ENCODE data around the gene MPV17L2. TPM values are rescaled to one million over a fixed set of nuclear protein-coding genes. Genes with fewer than 3 reads are reported as not detected.

Gene MPV17L2
- polyA plus RNA-seq, 4 donors, result 6.0 to 25.9 (median 17.2) TPM

GRCh38 chr19:18150776-18151624 lies 42.0 kb upstream of the MPV17L2 start:
- FAIRE-seq, result no peak
- WGBS, 3 donors, result 87 to 90% (median 89%) methylated on average over 18 of the region's 18 CpGs
- H3K4me3 ChIP-seq (ENCODE audit: low read depth in 1 of 3, low read length in 3 of 3), result no peak overlapping the region

GRCh38 chr19:18152442-18152816 lies 40.6 kb upstream of the MPV17L2 start:
- peak; percentile 97 to 98 for DNase-seq
- H3K36me3 ChIP-seq (ENCODE audit: control insufficient read depth in 3 of 3, insufficient read depth in 2 of 3, low read depth in 1 of 3, low read length in 3 of 3), result peaks cover 3 to 63% (median 5%) of the 10 kb centered on the region in 3 donors
- H3K9me3 ChIP-seq (ENCODE audit: control insufficient read depth in 2 of 2, insufficient read depth in 1 of 2, low read depth in 1 of 2, low read length in 1 of 2), result no peaks in the 10 kb centered on the region
- H3K27me3 ChIP-seq (ENCODE audit: control insufficient read depth in 3 of 3, insufficient read depth in 3 of 3, low read length in 3 of 3), result no peaks in the 10 kb centered on the region
- H3K4me1 ChIP-seq (ENCODE audit: control insufficient read depth in 3 of 3, insufficient read depth in 2 of 3, low read depth in 1 of 3, low read length in 2 of 3), result peaks cover 0 to 38% (median 11%) of the 10 kb centered on the region in 3 donors
- H3K27ac ChIP-seq (ENCODE audit: low read depth in 1 of 3, low read length in 2 of 3), result peak overlapping the region; percentile 85 to 97 (median 87)
- H3K4me3 ChIP-seq (ENCODE audit: low read depth in 1 of 3, low read length in 3 of 3), result peak overlapping the region; percentile 51 to 64 (median 60)
- FAIRE-seq, result no peak
- 0% methylated on average over 22 of the region's 22 CpGs for WGBS, 3 donors

More at GRCh38 chr19:18150776-18151624, 42.0 kb upstream of the MPV17L2 start:
- Histone ChIP-seq H3K4me1 (ENCODE audit: control insufficient read depth in 3 of 3, insufficient read depth in 2 of 3, low read depth in 1 of 3, low read length in 2 of 3) (peaks cover 0 to 23% (median 3%) of the 10 kb centered on the region in 3 donors), H3K36me3 (ENCODE audit: control insufficient read depth in 3 of 3, insufficient read depth in 2 of 3, low read depth in 1 of 3, low read length in 3 of 3) (peaks cover 8 to 62% (median 11%) of the 10 kb centered on the region in 3 donors), H3K9me3 (ENCODE audit: control insufficient read depth in 2 of 2, insufficient read depth in 1 of 2, low read depth in 1 of 2, low read length in 1 of 2) (no peaks in the 10 kb centered on the region), H3K27me3 (ENCODE audit: control insufficient read depth in 3 of 3, insufficient read depth in 3 of 3, low read length in 3 of 3) (no peaks in the 10 kb centered on the region), H3K27ac (ENCODE audit: low read depth in 1 of 3, low read length in 2 of 3) (no peak overlapping the region)
- DNase-seq, result no peak

DNA sequence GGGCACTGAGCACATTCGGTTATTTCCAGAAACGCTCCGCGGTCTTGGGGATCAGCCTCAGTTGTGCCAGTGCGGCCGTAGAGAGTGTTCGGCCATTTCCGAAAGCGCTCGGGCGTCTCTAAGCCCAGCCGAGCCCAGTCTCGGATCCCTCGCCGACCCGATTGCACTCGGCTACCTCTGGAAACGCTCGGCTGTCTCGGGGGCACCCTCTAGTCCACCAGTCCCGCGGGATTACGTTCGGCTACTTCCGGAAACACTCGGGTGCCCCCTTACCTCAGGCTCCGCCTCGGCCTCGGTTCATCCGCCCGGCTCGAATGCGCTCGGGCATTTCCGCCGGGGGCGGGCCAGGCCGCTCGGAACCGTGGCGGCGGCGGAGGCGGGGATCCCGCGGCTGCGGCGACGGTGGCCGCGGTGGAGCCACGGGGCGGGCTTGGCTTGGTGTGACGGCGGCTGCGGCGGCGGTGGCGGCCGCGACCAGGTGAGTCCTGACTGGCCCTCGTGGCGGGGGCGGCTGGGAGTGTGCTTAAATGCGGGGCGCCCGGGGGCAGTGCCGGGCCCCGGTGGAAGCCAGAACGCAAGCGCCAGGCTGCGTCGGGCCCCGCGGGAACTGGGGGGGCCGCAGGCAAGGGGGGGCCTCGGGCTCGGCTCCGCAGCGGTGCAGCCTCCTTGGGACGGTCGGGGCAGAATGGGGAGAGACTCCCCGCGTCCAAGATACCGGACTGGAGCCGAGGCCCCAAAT lies 40.0 kb upstream of the MPV17L2 start, which contains the start of gene PIK3R2:
Gene PIK3R2, plus strand, starts transcription at position 347 of the 739 bp plus-strand sequence. CDS start 2,717 bp downstream, outside the sequence.
- H3K27ac ChIP-seq (ENCODE audit: low read depth in 1 of 3, low read length in 2 of 3), result peak within 1 kb of the TSS; percentile 85 to 97 (median 89)
- FAIRE-seq (no peak), DNase-seq (peak; percentile 99 to 100)
- H3K9me3 ChIP-seq (ENCODE audit: control insufficient read depth in 2 of 2, insufficient read depth in 1 of 2, low read depth in 1 of 2, low read length in 1 of 2), result no peaks in the 10 kb centered on the region
- H3K4me3 ChIP-seq (ENCODE audit: low read depth in 1 of 3, low read length in 3 of 3), result peak within 1 kb of the TSS; percentile 64 to 98 (median 74)
- peaks cover 0 to 43% (median 12%) of the 10 kb centered on the region in 3 donors for H3K4me1 ChIP-seq (ENCODE audit: control insufficient read depth in 3 of 3, insufficient read depth in 2 of 3, low read depth in 1 of 3, low read length in 2 of 3)
- peaks cover 0 to 65% (median 5%) of the 10 kb centered on the region in 3 donors for H3K36me3 ChIP-seq (ENCODE audit: control insufficient read depth in 3 of 3, insufficient read depth in 2 of 3, low read depth in 1 of 3, low read length in 3 of 3)
- no peaks in the 10 kb centered on the region for H3K27me3 ChIP-seq (ENCODE audit: control insufficient read depth in 3 of 3, insufficient read depth in 3 of 3, low read length in 3 of 3)
- 0 to 1% (median 1%) methylated on average over 50 to 86 of the region's 86 CpGs for WGBS, 3 donors

- DNase-seq (no peak), FAIRE-seq (no peak)
- WGBS, 3 donors, result 2 to 4% (median 3%) methylated on average over 24 to 38 of the region's 38 CpGs
These were observed 39.4 kb upstream of the MPV17L2 start for GRCh38 chr19:18153556-18154134.

GRCh38 chr19:18155095-18156087 lies 37.6 kb upstream of the MPV17L2 start:
- peak in 1 of 2 donors; percentile 55 for DNase-seq

More at GRCh38 chr19:18153556-18154134, 39.4 kb upstream of the MPV17L2 start:
- peaks cover 0 to 44% (median 12%) of the 10 kb centered on the region in 3 donors for H3K4me1 ChIP-seq (ENCODE audit: control insufficient read depth in 3 of 3, insufficient read depth in 2 of 3, low read depth in 1 of 3, low read length in 2 of 3)
- H3K9me3 ChIP-seq (ENCODE audit: control insufficient read depth in 2 of 2, insufficient read depth in 1 of 2, low read depth in 1 of 2, low read length in 1 of 2), result no peaks in the 10 kb centered on the region
- peak overlapping the region; percentile 63 to 97 (median 89) for H3K27ac ChIP-seq (ENCODE audit: low read depth in 1 of 3, low read length in 2 of 3)
- no peaks in the 10 kb centered on the region for H3K27me3 ChIP-seq (ENCODE audit: control insufficient read depth in 3 of 3, insufficient read depth in 3 of 3, low read length in 3 of 3)
- H3K4me3 ChIP-seq (ENCODE audit: low read depth in 1 of 3, low read length in 3 of 3), result peak overlapping the region; percentile 64 to 98 (median 74)
- peaks cover 0 to 66% (median 3%) of the 10 kb centered on the region in 3 donors for H3K36me3 ChIP-seq (ENCODE audit: control insufficient read depth in 3 of 3, insufficient read depth in 2 of 3, low read depth in 1 of 3, low read length in 3 of 3)

DNA sequence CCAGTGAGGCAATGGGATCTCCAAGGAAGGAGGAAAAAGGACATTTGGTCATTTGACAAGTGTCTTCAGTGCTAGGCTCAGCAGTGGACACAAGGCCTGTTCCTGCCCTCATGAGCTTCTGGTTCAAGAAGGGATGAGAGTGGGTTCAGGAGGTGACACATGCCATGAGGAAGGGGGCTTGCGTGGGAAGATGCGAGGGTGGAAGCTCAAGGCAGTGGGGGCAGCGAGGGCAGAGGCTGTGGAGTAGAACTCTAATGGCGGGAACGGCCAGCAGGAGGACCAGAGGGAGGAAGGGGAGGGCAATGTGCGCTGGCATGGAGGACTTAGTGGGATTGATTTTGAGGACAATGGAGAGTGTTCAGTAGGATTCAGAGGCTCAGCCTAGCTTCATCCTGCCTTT lies 36.8 kb upstream of the MPV17L2 start:
- FAIRE-seq, result no peak

More at GRCh38 chr19:18155095-18156087, 37.6 kb upstream of the MPV17L2 start:
- no peak for FAIRE-seq
- peaks cover 0 to 46% (median 12%) of the 10 kb centered on the region in 3 donors for H3K4me1 ChIP-seq (ENCODE audit: control insufficient read depth in 3 of 3, insufficient read depth in 2 of 3, low read depth in 1 of 3, low read length in 2 of 3)
- no peaks in the 10 kb centered on the region for H3K9me3 ChIP-seq (ENCODE audit: control insufficient read depth in 2 of 2, insufficient read depth in 1 of 2, low read depth in 1 of 2, low read length in 1 of 2)
- H3K27me3 ChIP-seq (ENCODE audit: control insufficient read depth in 3 of 3, insufficient read depth in 3 of 3, low read length in 3 of 3), result no peaks in the 10 kb centered on the region
- no peak overlapping the region for H3K27ac ChIP-seq (ENCODE audit: low read depth in 1 of 3, low read length in 2 of 3)
- peaks cover 0 to 65% (median 0%) of the 10 kb centered on the region in 3 donors for H3K36me3 ChIP-seq (ENCODE audit: control insufficient read depth in 3 of 3, insufficient read depth in 2 of 3, low read depth in 1 of 3, low read length in 3 of 3)
- H3K4me3 ChIP-seq (ENCODE audit: low read depth in 1 of 3, low read length in 3 of 3), result no peak overlapping the region
- 42 to 83% (median 59%) methylated on average over 38 to 43 of the region's 43 CpGs for WGBS, 3 donors

GRCh38 chr19:18156841-18157464 lies 36.1 kb upstream of the MPV17L2 start:
- peak overlapping the region; percentile 62 to 70 (median 63) for H3K27ac ChIP-seq (ENCODE audit: low read depth in 1 of 3, low read length in 2 of 3)
- peak; percentile 89 to 94 for DNase-seq
- H3K27me3 ChIP-seq (ENCODE audit: control insufficient read depth in 3 of 3, insufficient read depth in 3 of 3, low read length in 3 of 3), result no peaks in the 10 kb centered on the region
- peaks cover 7 to 52% (median 14%) of the 10 kb centered on the region in 3 donors for H3K4me1 ChIP-seq (ENCODE audit: control insufficient read depth in 3 of 3, insufficient read depth in 2 of 3, low read depth in 1 of 3, low read length in 2 of 3)
- FAIRE-seq, result no peak
- 31 to 40% (median 37%) methylated on average over 20 to 22 of the region's 22 CpGs for WGBS, 3 donors
- peaks cover 0 to 65% (median under 1%) of the 10 kb centered on the region in 3 donors for H3K36me3 ChIP-seq (ENCODE audit: control insufficient read depth in 3 of 3, insufficient read depth in 2 of 3, low read depth in 1 of 3, low read length in 3 of 3)
- H3K9me3 ChIP-seq (ENCODE audit: control insufficient read depth in 2 of 2, insufficient read depth in 1 of 2, low read depth in 1 of 2, low read length in 1 of 2), result no peaks in the 10 kb centered on the region
- no peak overlapping the region for H3K4me3 ChIP-seq (ENCODE audit: low read depth in 1 of 3, low read length in 3 of 3)

More for the DNA sequence above, 36.8 kb upstream of the MPV17L2 start:
- WGBS, 3 donors, result 75 to 87% (median 84%) methylated on average over 5 to 6 of the region's 6 CpGs
- no peak overlapping the region for H3K4me3 ChIP-seq (ENCODE audit: low read depth in 1 of 3, low read length in 3 of 3)
- H3K27me3 ChIP-seq (ENCODE audit: control insufficient read depth in 3 of 3, insufficient read depth in 3 of 3, low read length in 3 of 3), result no peaks in the 10 kb centered on the region
- peaks cover 0 to 62% (median 0%) of the 10 kb centered on the region in 3 donors for H3K36me3 ChIP-seq (ENCODE audit: control insufficient read depth in 3 of 3, insufficient read depth in 2 of 3, low read depth in 1 of 3, low read length in 3 of 3)
- peaks cover 4 to 52% (median 14%) of the 10 kb centered on the region in 3 donors for H3K4me1 ChIP-seq (ENCODE audit: control insufficient read depth in 3 of 3, insufficient read depth in 2 of 3, low read depth in 1 of 3, low read length in 2 of 3)
- DNase-seq, result no peak
- peak overlapping the region; percentile 62 to 70 (median 63) for H3K27ac ChIP-seq (ENCODE audit: low read depth in 1 of 3, low read length in 2 of 3)
- H3K9me3 ChIP-seq (ENCODE audit: control insufficient read depth in 2 of 2, insufficient read depth in 1 of 2, low read depth in 1 of 2, low read length in 1 of 2), result no peaks in the 10 kb centered on the region

Measured in small intestine (tissue), 7 donors.